BE2C (cell line): Measurements from ENCODE around the gene LPIN1.
"Not testable (repeated sequence)": the region's sequence is repeated elsewhere in the genome, so short reads cannot be mapped to it uniquely, and the experiment has no call there.

ENCODE experiments used
- DNase-seq: peaks from one replicate; pipeline ENCODE4 v3.0.0-alpha.2; 2020
- H3K27me3 ChIP-seq: fragments of 250-450 bp; sonication (Bioruptor Pico); 2 replicates; pipeline ENCODE4 v1.5.1; 2020; ENCODE audit warnings: mild to moderate bottlenecking
- H3K36me3 ChIP-seq: fragments of 250-450 bp; sonication (Bioruptor Pico); 2 replicates; pipeline ENCODE4 v1.5.1; 2020; ENCODE audit warnings: mild to moderate bottlenecking
- H3K4me1 ChIP-seq: fragments of 250-450 bp; sonication (Bioruptor Pico); 2 replicates; pipeline ENCODE4 v1.5.1; 2020
- H3K4me3 ChIP-seq: 2 replicates; pipeline ENCODE4 v1.5.1; 2011; ENCODE audit warnings: low read depth, low read length
- H3K9me3 ChIP-seq: fragments of 250-450 bp; sonication (Bioruptor Pico); 2 replicates; pipeline ENCODE4 v1.5.1; 2020
- TF ChIP-seq, protein P1 (sequence below): IDR thresholded peaks from 2 replicates; pipeline ENCODE4 v1.5.1; 2012; ENCODE audit warnings: mild to moderate bottlenecking, low read depth, low read length

Gene LPIN1

DNA sequence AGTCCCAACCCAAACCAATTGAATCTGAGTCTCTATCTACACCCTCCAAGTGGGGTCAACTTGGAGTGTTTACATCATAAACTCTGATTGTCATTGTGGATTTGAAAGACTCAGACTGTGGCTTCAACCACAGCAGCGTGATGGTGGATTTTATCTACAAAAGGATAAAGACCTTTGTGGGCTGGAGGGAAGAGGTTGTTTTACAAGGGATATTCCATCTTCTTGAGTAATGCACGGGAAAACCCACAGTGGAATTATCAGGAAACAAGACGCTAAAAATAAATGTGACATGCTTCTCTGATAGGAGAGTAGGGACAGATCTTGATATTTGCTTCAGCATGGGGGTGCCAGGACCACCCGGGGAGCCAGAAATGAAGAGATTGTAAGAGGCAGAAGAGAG is 93.5 kb downstream of the LPIN1 start:
- Histone ChIP-seq H3K9me3 (no peaks in the 10 kb centered on the region), H3K4me3 (no peak overlapping the region), H3K36me3 (no peaks in the 10 kb centered on the region), H3K4me1 (no peaks in the 10 kb centered on the region), H3K27me3 (no peaks in the 10 kb centered on the region)
- TF ChIP-seq, protein P1, sequence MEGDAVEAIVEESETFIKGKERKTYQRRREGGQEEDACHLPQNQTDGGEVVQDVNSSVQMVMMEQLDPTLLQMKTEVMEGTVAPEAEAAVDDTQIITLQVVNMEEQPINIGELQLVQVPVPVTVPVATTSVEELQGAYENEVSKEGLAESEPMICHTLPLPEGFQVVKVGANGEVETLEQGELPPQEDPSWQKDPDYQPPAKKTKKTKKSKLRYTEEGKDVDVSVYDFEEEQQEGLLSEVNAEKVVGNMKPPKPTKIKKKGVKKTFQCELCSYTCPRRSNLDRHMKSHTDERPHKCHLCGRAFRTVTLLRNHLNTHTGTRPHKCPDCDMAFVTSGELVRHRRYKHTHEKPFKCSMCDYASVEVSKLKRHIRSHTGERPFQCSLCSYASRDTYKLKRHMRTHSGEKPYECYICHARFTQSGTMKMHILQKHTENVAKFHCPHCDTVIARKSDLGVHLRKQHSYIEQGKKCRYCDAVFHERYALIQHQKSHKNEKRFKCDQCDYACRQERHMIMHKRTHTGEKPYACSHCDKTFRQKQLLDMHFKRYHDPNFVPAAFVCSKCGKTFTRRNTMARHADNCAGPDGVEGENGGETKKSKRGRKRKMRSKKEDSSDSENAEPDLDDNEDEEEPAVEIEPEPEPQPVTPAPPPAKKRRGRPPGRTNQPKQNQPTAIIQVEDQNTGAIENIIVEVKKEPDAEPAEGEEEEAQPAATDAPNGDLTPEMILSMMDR = no peak
- DNase-seq = no peak

DNA sequence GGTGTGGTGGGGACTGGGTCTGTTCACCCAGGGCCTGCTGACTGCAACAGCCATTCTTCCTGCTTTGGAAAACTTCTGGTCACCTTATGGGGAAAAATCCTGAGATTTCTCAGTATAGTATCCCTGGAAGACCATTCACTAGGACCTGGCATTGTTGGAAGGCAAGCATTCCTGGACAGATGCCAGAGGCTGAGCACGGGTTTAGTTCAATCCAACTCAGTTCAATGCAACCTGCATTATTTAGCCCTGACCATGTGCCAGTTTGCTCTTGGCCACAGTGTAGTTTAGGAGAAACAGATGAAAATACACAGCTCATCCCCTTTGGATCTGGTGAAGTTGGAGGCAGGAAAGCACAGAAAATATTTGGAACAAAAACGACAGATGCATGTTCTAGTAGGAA is 95.9 kb downstream of the LPIN1 start:
- Histone ChIP-seq H3K36me3 (no peaks in the 10 kb centered on the region), H3K4me1 (no peaks in the 10 kb centered on the region), H3K27me3 (no peaks in the 10 kb centered on the region), H3K4me3 (no peak overlapping the region), H3K9me3 (no peaks in the 10 kb centered on the region)
- DNase-seq = peak; percentile 49
- TF ChIP-seq, protein P1 = no peak

- not testable (repeated sequence) for H3K27me3 ChIP-seq, H3K9me3 ChIP-seq, H3K4me1 ChIP-seq, DNase-seq, H3K4me3 ChIP-seq, H3K36me3 ChIP-seq
Observed at GRCh38 chr2:11844798-11845197, 98.4 kb downstream of the LPIN1 start.

- H3K9me3 ChIP-seq = not testable (repeated sequence)
Observed at GRCh38 chr2:11847935-11848334, 101.5 kb downstream of the LPIN1 start.

DNA sequence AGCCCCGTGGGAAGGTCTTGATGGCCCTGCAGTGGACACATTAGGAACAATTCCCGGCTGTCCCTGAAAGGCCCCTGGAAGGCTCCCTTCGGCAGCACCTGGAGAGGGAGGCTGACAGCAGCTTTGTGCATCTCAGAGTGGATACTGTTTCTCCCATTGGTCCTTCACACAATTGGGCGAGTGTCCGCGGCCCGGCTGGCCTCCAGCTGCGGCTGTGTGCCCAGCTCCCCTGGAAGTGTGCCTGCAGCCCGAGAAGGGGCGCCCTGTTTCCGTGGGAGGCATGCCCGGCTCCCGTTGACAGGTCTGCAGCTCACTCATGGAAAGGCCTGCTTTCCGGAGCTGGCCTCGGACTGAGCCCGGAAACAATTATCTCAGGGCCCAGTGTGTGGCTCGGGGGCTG is 103.7 kb downstream of the LPIN1 start:
- Histone ChIP-seq H3K27me3 (no peaks in the 10 kb centered on the region), H3K9me3 (no peaks in the 10 kb centered on the region), H3K36me3 (no peaks in the 10 kb centered on the region), H3K4me3 (no peak overlapping the region), H3K4me1 (no peaks in the 10 kb centered on the region)
- no peak for DNase-seq
- TF ChIP-seq, protein P1 = no peak

More at GRCh38 chr2:11847935-11848334, 101.5 kb downstream of the LPIN1 start:
- not testable (repeated sequence) for H3K27me3 ChIP-seq, H3K4me3 ChIP-seq, H3K4me1 ChIP-seq, DNase-seq, H3K36me3 ChIP-seq

DNA sequence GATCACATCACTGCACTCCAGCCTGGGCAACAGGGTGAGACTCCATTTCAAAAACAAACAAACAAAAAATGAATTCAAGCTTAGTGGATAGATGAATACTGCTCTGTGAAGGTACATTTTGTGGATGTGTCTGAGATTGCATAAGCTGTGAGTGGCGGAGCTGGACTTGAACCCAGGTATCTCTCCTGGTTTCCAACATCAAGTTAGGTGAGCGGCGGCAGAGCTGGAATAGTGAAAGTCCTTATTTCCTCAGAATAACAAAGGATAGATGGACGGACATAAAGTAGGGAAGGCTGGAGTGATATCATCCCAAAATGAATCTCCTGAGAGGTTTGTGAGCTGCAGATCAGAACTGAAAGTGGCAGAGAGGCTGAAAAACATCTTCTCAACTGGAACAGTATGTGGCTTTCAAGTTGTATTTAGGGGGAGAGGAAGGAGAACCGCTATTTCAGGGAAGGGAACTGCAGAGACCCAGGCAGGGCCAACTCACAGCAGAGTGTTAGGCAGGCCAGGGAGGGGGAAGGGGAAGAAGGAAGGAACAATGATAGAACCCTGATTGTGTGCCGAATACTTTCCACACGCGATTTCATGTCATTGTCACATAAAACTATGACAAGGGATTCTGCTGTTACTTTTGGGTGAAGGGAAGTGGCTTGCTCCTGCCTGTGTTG is 106.2 kb downstream of the LPIN1 start:
- DNase-seq = no peak
- no peaks in the 10 kb centered on the region for H3K36me3 ChIP-seq
- TF ChIP-seq, protein P1 = no peak
- no peaks in the 10 kb centered on the region for H3K4me1 ChIP-seq
- no peaks in the 10 kb centered on the region for H3K9me3 ChIP-seq
- H3K27me3 ChIP-seq = no peaks in the 10 kb centered on the region
- H3K4me3 ChIP-seq = no peak overlapping the region

- Histone ChIP-seq H3K4me3 (no peak overlapping the region), H3K27me3 (no peaks in the 10 kb centered on the region), H3K4me1 (no peaks in the 10 kb centered on the region), H3K9me3 (no peaks in the 10 kb centered on the region), H3K36me3 (no peaks in the 10 kb centered on the region)
- no peak for DNase-seq
- TF ChIP-seq, protein P1 = no peak
Observed at GRCh38 chr2:11853197-11853588, 106.8 kb downstream of the LPIN1 start.
